ENCODE results near the gene FBXO17.
"Not testable (repeated sequence)": the region's sequence is repeated elsewhere in the genome, so short reads cannot be mapped to it uniquely, and the experiment has no call there.

FBXO17 gene

DNA sequence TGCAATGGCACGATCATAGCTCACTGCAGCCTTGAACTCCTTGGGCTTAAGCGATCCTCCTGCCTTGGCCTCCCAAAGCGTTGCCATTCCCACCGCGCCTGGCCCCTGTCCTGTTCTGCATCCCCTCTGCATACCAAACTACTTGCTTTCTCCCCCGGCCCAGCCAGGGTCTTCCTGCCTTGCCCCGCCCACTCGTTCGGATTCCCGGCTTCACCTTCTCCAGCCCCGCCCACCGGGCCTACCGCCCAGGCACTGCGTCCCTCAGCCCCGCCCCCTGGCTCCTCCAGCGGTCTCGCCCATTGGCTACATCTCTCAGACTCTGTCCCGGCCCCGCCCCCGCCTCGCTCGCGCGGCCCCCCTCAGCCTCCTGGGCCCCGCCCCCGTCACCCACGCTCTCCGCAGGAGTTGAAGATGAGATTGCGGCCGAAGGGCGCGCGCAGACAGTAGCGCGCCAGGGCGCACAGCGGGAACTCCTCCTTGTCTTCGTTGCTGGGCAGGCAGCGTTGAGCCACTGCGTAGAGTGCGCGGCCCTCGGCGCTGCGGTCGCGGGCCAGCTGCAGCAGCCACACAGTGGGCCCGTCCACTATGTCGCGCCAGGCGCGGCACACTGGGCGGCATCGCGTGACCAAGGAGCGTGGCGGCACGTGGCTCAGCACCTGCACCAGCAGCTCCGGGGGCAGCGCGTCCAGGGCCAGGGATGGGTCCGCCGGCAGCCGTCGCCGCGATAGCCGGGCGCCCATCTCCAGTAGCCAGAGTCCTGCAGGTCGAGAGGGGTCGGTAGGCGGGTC, 25.8 kb downstream of the FBXO17 start:
- no peak for TF ChIP-seq CTCF (IDR thresholded peaks at IDR 0.05; ENCODE audit: low read depth, low read length)
- H3K4me3 ChIP-seq (ENCODE audit: low read depth, low read length): no peak overlapping the region

- TF ChIP-seq CTCF (IDR thresholded peaks at IDR 0.05; ENCODE audit: low read depth, low read length): no peak
Observed at GRCh38 chr19:38946229-38947010, 29.1 kb downstream of the FBXO17 start.

GRCh38 chr19:38945562-38946228, 29.8 kb downstream of the FBXO17 start:
- H3K4me3 ChIP-seq (ENCODE audit: low read depth, low read length): no peak overlapping the region
- no peak for TF ChIP-seq CTCF (IDR thresholded peaks at IDR 0.05; ENCODE audit: low read depth, low read length)

More at GRCh38 chr19:38946229-38947010, 29.1 kb downstream of the FBXO17 start:
- H3K4me3 ChIP-seq (ENCODE audit: low read depth, low read length): no peak overlapping the region

DNA sequence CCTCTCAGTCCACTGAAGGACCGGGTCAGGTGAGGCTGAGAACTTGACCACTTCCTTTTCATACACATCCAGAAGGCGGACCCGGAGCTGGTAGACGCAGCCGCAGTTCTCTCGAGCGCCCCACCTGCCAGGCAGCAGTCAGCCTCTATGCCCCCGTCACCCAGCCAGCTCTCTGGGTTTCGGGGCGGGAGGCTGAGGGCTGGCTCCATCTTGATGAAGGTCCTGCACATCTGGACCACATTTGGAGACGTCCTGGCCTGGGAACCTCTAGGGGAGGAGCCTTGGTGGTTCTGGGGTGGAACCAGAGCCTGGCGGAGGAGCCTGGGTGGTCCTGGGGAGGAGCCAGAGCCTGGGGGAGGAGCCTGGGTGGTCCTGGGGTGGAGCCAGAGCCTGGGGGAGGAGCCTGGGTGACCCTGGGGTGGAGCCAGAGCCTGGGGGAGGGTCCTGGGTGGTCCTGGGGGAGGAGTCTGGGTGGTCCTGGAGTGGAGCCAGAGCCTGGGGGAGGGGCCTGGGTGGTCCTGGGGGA, 30.5 kb downstream of the FBXO17 start:
- no peak overlapping the region for H3K4me3 ChIP-seq (ENCODE audit: low read depth, low read length)
- TF ChIP-seq CTCF (IDR thresholded peaks at IDR 0.05; ENCODE audit: low read depth, low read length): no peak

- TF ChIP-seq CTCF (IDR thresholded peaks at IDR 0.05; ENCODE audit: low read depth, low read length): no peak
- no peak overlapping the region for H3K4me3 ChIP-seq (ENCODE audit: low read depth, low read length)
Observed at GRCh38 chr19:38942471-38943181, 32.9 kb downstream of the FBXO17 start.

GRCh38 chr19:38941979-38942378, 33.6 kb downstream of the FBXO17 start:
- H3K4me3 ChIP-seq (ENCODE audit: low read depth, low read length): no peak overlapping the region
- TF ChIP-seq CTCF (IDR thresholded peaks at IDR 0.05; ENCODE audit: low read depth, low read length): no peak

- not testable (repeated sequence) for H3K4me3 ChIP-seq (ENCODE audit: low read depth, low read length)
Observed at GRCh38 chr19:38941466-38941865, 34.1 kb downstream of the FBXO17 start.
